Erythroblast (primary cell): ENCODE results near the gene ELP2.

Experiments
- GATA1 ChIP-seq: IDR thresholded peaks from 2 replicates; pipeline ENCODE4 v1.6.1; 2011; ENCODE audit warnings: low read depth, mild to moderate bottlenecking, control low read depth, low read length, moderate library complexity
- POLR2A ChIP-seq: IDR thresholded peaks from 2 replicates; pipeline ENCODE4 v1.6.1; 2011; ENCODE audit warnings: mild to moderate bottlenecking, low read length

- TF ChIP-seq POLR2A (no peak), GATA1 (no peak)
These were observed 41.4 kb upstream of the ELP2 start for GRCh38 chr18:36088256-36088655.
